Measurements from ENCODE around the gene NR4A3. TPM values are rescaled to one million over a fixed set of nuclear protein-coding genes. Genes with fewer than 3 reads are reported as not detected.
A peak's percentile ranks its signal among the peaks of the same experiment; 100 is the strongest.

NR4A3 gene
- total and polyA plus RNA-seq, 2 of the 13 experiments (the other 11 are each of a cell fraction or from before 2014, with no cell fraction given) = 0.02 to 0.09 TPM

- TF ChIP-seq BRF2 (CRISPR knock-in tag; IDR thresholded peaks at IDR 0.05) = 0 out of 2 replicates have a peak, but pooled peaks have one; percentile 19
- no peak for TF ChIP-seq PHB2 (IDR thresholded peaks at IDR 0.05; ENCODE audit: partially characterized antibody)
- TF ChIP-seq SRF (IDR thresholded peaks at IDR 0.05; ENCODE audit: low read depth, low read length) = no peak
- TF ChIP-seq ZNF574 (CRISPR knock-in tag; IDR thresholded peaks at IDR 0.05) = peak; percentile 94
- no peak for TF ChIP-seq NFATC3 (CRISPR knock-in tag; IDR thresholded peaks at IDR 0.05)
- no peak for TF ChIP-seq MZF1 (CRISPR knock-in tag; IDR thresholded peaks at IDR 0.05; ENCODE audit: borderline replicate concordance)
- peak; percentile 86 for TF ChIP-seq HDAC1 (CRISPR knock-in tag; IDR thresholded peaks at IDR 0.05)
- TF ChIP-seq KDM4B (CRISPR knock-in tag; IDR thresholded peaks at IDR 0.05) = peak; percentile 85; the same call in 1 of the 2 replicates
- TF ChIP-seq ZNF510 (CRISPR knock-in tag; IDR thresholded peaks at IDR 0.05; ENCODE audit: low read depth) = 0 out of 2 replicates have a peak, but pooled peaks have one; percentile 39
- TF ChIP-seq ATF2 (CRISPR knock-in tag; IDR thresholded peaks at IDR 0.05) = no peak
- 0 out of 2 replicates have a peak, but pooled peaks have one; percentile 47 for TF ChIP-seq POGK (CRISPR knock-in tag; conservative IDR thresholded peaks at IDR 0.05)
- TF ChIP-seq PHF20 (CRISPR knock-in tag; IDR thresholded peaks at IDR 0.05) = peak; percentile 73; the same call in 1 of the 2 replicates
- no peak for TF ChIP-seq NFIB (CRISPR knock-in tag; IDR thresholded peaks at IDR 0.05; ENCODE audit: borderline replicate concordance)
- no peak for TF ChIP-seq CERS6 (CRISPR knock-in tag; IDR thresholded peaks at IDR 0.05)
Measured at GRCh38 chr9:99906403-99907207, 84.9 kb downstream of the NR4A3 start, which contains the start of gene STX17 (continued).

All from HepG2 (cell line).